Activated naive CD4-positive, alpha-beta T cell (primary cell): Measurements from ENCODE around the gene AARS1.
"Not testable (repeated sequence)": the region's sequence is repeated elsewhere in the genome, so short reads cannot be mapped to it uniquely, and the experiment has no call there.

Experiments used
- DNase-seq, 4 experiments: peaks; one replicate each; lab custom pipeline; 2025; lab: John Stamatoyannopoulos, UW

The AARS1 gene

GRCh38 chr16:70224645-70225044, 64.7 kb downstream of the AARS1 start:
- DNase-seq, result not testable (repeated sequence)

GRCh38 chr16:70223971-70224513, 65.3 kb downstream of the AARS1 start:
- not testable (repeated sequence) for DNase-seq

DNA sequence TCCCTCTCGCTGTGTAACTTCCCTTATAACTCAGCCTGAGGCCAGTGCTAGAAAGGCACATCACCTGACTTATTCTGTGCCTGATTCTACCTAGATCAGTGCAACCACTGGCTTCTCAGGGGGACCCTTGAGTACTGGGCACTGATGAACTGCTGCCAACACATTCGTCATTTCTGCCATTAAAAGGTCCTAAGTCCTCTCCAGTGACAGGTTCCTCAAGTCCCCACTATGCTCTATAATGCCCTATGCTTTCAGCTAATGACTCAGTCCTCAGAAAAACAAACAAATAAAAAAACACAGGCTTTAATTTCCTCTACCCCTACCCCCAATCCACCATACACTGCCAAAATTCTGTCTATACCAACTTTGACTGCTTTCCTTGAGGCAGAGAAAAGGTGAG, 66.1 kb downstream of the AARS1 start:
- DNase-seq, result not testable (repeated sequence)

DNA sequence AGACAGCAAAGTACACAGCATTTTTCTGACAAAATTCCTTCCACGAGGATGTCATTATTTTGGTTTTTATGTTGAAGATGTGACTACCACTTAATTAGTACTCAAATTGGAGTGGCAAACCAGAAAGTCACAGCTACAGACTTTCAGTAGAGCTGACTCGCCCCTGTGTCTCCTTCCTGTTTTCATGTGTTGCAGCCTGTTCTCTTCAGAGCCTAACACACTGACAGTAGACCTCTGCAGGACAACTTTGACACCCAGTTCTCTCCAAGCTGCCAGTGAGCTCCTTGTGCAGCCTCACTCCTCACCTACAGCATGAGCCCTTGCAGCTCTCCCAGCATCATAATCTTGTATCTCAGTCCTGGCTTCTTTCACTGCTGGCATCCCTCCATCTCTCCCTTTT, 66.7 kb downstream of the AARS1 start:
- not testable (repeated sequence) for DNase-seq

DNA sequence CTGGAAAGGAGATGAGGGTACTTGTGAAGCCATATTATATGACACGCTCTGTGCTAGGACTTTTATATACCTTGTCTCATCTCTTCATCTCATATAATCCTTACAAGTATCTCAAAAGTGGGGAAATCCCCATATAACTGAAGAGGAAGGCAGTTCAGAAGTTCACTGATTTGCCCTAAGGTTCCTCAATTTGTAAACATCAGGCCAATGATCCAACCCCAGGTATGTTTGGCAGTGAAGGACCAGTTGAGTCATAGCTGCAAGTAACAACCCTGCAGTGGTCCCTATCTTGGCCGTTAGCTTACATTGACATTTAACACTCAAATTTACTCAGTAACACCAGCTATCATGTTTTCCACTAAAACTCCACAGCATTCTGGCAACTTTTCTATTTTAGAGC, 70.7 kb downstream of the AARS1 start:
- not testable (repeated sequence) for DNase-seq

DNA sequence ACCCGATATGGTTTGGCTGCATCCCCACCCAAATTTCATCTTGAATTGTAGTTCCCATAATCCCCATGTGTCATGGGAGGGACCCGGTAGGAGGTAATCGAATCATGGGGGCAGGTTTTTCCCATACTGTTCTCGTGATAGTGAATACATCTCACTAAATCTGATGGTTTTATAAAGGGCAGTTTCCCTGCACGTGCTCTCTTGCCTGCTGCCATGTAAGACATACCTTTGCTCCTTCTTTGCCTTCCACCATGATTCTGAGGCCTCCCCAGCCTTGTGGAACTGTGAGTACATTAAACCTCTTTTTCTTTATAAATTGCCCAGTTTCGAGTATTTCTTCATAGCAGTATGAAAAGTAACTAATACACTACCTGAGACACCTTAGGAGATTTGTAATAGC, 82.9 kb downstream of the AARS1 start:
- DNase-seq, result not testable (repeated sequence)

GRCh38 chr16:70204668-70205405, 84.5 kb downstream of the AARS1 start:
- not testable (repeated sequence) for DNase-seq

DNA sequence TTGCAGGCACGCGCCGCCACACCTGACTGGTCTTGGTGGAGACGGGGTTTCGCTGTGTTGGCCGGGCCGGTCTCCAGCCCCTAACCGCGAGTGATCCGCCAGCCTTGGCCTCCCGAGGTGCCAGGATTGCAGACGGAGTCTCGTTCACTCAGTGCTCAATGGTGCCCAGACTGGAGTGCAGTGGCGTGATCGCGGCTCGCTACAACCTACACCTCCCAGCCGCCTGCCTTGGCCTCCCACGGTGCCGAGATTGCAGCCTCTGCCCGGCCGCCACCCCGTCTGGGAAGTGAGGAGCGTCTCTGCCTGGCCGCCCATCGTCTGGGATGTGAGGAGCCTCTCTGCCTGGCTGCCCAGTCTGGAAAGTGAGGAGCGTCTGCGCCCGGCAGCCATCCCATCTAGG, 85.3 kb downstream of the AARS1 start:
- DNase-seq, result not testable (repeated sequence)

DNA sequence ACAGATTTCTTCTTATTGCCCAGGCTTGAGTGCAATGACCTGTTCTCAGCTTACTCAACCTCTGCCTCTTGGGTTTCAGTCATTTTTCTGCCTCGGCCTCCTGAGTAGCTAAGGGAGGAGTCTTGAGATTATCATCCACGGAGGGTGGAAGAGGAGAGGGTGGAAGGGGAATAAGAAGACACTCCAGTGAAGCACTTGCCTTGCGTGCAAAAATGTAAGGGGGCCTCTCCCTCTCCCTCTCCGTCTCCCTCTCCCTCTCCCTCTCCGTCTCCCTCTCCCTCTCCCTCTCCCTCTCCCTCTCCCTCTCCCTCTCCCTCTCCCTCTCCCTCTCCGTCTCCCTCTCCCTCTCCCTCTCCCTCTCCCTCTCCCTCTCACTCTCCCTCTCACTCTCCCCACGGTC, 85.8 kb downstream of the AARS1 start:
- not testable (repeated sequence) for DNase-seq
